ENCODE results near the gene ATXN10.

ATXN10 gene

DNA sequence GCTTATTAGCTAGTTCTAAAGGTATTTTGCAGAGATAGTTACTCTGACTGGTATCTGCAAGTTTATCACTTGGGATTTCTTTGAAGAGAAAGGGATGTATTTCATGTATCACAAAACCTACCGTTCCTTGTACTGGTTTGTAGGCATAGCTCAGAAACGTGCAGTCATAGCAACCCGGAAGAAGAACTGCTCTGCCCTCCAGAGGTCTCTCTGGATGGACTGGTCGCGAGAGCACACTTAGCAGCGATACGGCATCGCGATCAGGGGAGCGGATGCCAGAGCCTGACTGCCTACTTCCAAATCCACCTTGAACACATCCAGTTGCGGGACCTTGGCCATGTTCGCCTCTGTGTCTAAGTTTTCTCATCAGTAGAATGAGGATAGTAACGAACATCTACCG is 162.0 kb downstream of the ATXN10 start:
- no peak for DNase-seq

DNA sequence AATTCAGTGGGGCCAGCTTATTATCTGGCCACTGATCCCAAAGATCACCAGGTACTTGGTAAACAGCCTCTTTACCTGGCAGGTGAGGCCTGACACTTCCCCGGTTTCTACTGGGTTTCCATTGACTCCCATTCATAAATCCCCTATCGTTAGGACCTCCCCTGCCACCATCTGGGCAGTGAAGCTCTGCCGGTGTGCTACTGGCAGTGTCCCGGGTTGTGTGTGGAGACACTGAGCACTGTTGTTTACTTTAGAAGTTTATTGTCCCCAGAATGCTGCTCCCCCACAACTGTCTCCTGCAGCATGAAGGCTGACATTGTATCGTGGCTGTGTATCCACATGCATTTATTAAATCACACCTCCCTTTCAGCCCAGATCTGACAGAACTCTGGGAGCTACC is 162.6 kb downstream of the ATXN10 start:
- DNase-seq = no peak

DNA sequence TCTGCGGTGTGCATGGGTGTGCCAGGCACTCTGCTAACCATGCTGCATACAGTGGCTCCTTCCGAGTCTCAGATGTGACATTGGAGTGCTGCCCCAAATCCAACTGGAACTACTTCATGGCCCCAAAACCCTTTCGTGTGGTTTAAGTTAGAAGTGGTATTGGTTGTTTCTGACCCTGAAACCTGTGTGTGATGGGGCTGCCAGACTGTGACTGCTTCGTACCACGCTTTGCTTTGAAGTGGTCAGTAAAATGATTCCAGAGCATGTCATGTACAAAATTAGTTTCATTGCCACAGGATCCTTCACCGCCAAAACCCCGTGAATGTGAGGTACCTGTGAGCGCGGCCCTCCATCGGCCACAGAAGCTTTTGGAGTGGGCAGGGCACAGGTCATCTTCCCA is 163.2 kb downstream of the ATXN10 start:
- DNase-seq = no peak

DNA sequence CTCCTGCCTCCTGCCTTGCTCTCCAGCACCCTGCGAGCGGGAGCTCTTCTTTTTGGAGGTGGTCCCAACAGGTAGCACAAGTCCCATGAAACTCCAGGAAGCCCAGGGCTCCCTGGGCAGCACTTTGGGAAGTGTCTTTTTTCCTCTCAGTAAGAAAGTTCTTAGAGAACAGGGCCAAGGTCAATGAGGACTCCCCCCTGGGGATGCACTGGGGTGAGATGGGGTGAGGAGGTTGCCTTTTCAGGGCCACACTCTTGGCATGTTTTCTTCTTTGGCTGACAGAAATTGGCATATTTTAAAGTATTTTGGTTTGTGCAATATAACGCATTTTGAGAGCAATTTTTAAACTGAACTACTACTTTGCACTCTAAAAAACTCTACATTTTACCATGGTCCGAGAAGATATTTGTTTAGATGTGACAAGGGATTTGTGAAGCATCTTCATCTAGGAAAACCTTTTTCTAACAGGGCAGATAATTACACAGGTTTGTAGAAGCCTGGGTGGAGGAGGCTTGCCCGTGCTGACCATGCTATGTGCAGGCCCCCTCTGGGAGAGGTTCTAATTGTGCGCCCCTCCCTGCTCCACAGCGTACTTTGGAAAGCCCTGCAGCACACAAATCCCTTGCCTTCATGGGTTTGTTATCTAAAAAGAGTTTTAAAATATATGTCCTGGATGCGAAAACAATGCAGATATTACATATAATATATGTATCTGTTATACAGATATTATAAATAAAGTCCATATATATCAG is 165.0 kb downstream of the ATXN10 start:
- DNase-seq = no peak

DNA sequence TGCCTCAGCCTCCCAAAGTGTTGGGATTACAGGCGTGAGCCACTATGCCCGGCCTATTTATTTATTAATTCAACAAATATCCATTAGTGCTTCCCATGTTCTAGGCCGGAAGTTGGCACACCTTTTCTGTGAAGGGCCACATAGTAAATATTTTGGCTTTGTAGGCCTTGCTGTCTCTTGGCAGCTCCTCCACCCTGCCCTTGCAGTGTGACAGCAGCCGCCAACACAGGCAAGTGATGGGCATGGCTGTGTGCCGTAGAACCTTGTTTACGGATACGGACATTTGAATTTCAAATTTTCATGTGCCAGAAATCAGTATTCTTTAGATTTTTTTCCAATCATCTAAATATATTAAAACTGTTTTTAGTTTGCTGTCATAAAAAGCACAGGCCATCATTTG is 165.9 kb downstream of the ATXN10 start:
- no peak for DNase-seq

DNA sequence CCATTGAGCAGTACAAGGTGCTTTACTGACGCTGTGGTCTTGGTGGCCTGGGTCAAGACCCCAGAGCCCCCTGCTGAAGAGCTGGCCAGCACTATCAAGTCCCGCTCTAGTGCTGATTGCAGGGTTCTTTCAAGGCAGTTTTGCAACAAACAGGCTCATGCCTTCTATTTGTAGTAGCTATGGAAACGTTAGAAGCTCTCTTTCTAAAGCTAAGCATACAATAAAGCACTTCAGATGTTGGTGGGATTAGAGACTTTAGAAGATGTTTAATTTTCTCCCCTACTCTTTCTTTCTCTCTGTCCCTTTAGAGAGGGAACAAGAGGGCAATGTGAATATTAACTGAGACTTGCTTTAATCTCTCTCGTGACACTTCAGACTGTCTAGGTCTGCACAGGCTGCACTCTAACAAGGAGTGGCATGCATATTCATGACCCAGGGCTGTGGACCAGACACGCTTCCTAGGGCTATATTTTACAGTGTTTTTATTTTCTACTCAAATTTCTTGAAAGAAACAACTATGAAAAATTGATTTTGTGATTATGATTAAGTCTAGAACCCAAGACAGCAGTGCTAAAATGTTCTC is 166.8 kb downstream of the ATXN10 start:
- DNase-seq = no peak

DNA sequence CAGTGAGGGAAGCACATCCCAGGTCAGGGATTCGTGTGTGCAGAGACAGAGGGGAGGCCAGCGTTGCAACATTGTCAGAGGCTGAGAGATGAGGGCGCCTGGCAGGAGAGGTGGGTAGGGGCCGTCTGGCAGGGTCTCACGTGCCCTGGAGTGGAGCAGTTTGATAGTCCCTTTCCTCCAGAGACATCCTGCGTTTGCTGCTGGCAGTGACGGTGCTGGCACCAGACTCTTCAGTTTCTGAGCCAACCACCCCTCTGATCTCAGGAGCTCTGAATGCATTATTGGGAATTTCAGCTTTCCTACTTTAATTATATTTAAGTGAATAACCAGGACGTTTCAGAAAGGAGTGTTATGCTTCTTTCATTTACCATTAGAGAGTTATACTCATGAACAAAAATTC is 168.8 kb downstream of the ATXN10 start:
- DNase-seq = no peak

DNA sequence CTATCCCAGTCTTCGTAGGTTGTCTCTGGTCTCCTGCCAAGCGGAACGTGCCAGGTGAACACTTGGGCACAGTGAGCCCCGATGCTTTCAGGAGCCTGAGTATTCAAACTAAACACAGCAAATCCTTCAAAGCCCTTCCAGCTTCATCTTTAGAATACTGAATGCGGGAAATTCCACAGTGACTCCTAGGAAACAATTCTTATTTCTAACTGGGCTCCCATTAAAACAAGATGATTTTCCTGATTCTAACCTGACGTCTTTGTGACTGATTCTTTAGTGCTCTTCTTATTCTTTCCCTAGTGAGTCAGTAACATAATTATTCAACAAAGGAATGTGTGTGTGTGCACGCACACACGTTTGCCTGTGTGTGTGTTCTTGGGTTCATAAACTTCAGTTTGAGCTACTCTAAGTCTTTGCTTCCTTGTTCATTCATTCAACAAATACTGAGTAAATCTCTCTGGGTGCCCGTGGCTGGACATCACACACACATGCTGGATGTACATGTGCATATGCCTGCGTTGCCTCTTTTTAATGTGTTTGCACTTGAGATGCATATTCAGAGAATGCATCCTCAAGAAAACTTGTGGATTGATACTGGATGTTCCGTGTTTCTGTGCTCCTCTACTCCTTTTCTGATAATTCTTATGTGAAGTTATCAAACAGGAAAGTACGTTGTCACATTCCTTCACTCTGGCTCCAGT is 170.8 kb downstream of the ATXN10 start:
- no peak for DNase-seq

DNA sequence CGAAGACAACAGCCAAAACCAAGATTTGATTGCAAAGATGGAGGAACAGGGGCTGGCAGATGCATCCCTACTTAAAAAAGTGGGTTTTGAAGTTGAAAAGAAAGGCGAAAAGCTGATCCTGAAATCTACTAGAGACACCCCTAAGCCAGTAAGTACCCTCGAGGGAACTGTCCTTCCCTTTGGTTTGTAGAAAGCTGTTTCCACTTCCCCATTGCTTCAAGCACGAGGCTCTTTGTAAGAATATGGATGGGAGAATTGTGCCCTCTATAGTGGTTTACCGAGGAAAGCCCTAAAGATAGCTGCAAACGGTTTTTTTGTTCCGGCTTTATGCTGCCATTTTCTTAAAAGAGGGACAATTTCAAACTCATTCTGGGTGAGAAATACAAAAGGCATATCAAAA is 171.4 kb downstream of the ATXN10 start:
- no peak for DNase-seq

DNA sequence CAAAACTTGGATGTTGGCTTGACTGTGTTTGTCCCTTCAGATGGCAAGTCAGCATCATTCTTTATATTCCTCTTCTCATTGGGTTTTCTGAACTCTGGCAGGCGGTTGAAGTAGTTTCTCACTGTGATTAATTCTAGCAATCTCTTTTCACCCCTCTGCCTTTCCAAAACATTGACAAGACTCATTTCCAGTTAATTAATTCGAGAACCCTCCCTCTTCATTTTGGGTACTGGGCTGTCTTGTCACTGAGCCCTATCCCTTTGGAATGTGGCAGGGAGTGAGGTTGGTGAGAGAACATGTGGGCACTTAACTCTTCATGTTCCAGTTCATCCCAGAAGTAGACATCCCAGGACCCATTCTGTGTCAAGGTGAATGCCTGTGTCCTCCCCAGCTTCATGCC is 172.4 kb downstream of the ATXN10 start:
- DNase-seq = no peak

DNA sequence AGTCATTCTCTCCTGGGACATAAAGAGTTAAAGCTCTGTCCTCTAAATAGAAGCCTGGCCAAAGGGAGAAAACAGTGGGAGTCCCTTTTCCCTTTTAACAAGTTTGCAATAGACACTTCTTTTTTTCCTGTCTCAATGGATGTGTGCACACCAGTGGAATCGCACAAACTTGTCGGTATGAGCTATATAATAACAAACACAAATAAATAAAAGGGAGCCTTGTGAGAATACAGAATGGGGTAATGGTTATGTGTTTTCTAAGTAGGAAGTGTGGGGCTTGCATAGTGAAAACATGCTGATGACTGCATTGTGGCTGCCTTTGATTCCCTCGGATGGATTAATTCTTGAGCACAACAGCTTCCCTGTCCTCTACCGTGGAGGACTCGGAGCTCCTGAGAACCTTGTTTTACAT is 173.4 kb downstream of the ATXN10 start:
- no peak for DNase-seq

DNA sequence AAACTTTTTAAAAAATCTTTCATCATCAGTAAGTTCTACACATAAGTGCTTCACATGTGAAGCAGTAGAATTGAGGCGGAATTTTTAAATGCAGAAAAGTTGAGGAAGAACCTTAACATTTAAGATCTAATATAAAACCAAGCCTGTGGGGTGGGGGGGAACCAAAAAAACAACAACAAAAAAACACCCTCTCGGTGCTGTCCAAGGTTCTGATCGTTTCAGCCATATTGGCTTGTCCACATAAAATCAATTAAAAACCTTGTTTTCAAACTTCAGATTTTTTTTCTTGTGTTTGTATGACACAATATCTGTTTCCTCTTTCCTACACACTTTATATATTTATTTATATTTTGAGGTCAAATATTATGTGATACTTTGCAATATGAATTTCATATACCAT is 175.3 kb downstream of the ATXN10 start:
- DNase-seq = no peak

DNA sequence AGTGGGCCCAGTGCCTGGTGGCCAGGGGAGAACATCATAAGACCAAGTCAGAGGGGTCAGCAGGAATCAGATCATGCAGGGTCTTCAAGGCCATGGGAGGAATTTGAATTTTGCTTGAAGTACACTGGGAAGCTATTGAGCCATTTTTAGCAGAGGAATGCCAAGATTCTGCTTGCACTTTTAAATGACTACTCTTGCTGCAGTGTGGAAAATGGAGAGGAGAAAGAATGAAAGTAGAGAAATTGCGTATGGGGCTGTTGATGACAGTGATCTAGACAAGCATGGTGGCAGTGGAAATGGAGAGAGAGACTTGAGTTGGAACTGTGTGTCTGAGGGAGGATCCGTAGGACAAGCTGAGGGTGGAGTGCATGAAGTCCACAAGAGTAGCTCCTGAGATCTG is 177.3 kb downstream of the ATXN10 start:
- DNase-seq = no peak

DNA sequence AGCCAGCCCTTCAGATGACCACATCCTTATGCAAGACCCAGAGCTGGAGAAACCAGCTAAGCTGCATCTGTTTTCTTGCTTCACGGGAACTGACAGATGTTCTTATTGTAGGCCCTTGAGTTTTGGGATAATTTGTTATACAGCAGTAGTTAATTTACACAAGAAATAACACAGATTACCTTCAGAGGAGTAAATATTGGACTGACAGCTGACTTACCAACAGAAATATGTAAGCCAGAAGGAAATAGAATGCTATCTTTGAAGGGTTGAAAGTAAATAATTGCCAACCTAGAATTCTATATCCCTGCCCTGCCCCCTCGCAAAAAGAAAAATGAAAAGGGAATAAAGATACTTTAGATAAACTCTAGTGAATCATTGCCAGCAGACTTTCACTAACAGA is 181.2 kb downstream of the ATXN10 start:
- no peak for DNase-seq

DNA sequence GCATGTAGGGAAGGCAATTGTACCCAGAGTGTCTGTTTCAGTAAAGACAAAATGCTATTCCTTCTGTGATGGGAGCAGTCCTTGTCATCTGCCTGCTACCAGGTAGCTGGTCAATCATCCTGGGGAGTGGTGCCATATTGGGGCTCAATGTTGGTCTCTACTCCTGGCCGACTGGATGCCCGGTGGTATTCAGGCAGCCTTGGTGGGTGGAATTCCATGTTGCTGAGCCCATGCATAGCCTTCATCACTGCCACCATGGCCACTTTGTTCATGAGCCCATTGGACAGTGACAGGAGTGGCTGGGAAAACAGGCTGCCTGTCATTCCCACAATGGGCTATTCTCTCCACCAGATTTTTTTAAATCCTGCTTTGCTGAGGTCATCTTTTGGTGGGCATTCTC is 184.3 kb downstream of the ATXN10 start:
- DNase-seq = no peak

DNA sequence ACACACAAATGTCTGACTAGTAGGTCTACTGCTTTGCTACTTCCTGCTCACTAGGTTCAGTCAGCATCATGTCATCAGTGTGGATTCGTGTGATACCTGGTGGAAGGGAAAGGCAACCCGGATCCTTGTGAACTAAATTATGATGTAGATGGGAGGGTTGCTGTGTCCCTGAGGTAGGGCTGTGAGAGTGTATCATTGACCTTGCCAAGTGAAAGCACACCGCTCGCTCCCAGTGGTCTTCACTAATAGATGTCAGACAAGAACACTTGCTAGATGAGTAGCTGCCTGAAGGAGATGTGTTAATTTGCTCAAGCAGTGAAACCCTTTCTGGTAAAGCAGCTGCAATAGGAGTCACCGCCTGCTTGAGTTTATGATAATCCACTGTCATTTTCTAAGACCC is 185.9 kb downstream of the ATXN10 start:
- DNase-seq = no peak

DNA sequence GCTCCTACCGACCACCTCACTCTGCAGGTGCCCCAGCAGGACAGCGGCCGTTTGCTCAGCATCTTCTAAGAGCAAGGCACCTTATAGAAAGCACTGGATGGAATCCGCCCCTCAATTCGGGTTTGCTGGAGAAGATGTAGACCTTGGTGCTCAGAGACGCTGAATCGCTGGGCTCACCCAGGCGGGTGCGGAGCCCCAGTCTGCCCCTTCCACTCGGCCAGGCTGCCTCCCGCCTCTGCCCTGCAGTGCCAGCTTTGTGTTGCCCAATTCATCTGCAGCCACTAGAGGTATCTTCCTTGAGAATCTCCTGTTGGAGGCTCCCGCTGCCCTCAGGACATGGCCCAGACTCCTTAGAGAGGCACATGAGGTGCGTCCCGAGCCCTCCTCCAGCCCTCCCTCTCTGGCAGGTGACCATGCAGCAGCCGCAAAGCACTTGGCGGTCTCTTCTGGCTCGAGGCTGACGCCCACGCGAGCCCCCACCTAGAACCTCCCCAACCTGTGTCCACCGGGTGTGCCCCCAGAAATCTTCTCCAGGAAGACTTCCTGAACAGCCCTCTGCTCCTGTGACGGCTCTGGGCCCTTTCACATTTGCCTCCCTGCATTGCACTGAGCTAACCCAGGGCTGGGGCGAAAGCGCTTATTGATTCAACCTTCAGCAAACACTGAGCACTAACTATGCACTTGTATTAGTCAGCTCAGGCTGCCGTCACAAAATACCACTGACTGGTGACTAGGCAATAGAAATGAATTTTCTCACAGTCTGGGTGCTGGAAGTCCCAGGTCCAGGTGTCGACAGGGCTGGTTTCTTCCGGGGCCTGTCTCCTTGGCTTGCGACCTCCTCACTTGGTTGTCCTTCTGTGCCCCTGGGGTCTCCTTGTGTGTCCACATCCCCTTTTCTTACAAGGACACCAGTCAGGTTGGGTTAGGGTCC is 187.9 kb downstream of the ATXN10 start:
- DNase-seq = no peak

DNA sequence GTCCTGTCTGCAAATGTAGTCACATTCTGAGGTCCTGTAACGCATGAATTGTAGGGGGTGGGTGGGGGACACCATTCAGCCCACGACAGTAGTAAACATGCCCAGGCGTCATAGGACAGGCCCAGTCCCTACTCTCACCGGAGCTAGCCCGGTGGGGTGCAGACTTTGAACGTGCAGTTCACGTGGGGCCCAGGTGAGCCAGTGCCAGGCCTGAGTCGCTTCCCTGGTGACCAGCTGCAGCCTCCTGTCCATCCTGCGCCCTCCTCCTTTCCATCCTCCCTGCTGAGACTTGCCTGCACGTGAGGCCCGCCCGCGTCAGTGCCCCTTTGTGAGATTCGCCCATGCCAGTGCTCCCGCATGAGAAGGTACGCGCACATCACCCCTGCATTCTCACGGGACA is 188.6 kb downstream of the ATXN10 start:
- no peak for DNase-seq

DNA sequence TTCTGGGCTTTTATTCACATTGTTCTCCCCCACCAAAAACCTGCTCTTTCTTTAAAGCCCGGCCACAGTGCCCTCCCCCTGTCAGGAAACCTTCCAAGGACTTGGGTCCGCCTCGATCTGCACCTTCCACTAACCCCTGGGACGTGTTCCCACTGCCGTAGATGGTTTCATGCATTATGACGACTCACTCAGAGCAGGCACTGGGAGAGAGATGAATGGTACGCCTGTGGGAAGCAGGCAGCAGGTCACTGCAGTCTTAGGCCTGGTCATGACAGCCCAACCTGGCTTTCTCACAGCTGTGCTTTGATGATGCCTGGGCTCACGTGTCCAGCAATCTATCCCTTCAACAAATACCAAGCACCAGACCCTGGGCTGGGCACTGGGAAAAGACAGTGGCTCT is 189.6 kb downstream of the ATXN10 start:
- DNase-seq = no peak

DNA sequence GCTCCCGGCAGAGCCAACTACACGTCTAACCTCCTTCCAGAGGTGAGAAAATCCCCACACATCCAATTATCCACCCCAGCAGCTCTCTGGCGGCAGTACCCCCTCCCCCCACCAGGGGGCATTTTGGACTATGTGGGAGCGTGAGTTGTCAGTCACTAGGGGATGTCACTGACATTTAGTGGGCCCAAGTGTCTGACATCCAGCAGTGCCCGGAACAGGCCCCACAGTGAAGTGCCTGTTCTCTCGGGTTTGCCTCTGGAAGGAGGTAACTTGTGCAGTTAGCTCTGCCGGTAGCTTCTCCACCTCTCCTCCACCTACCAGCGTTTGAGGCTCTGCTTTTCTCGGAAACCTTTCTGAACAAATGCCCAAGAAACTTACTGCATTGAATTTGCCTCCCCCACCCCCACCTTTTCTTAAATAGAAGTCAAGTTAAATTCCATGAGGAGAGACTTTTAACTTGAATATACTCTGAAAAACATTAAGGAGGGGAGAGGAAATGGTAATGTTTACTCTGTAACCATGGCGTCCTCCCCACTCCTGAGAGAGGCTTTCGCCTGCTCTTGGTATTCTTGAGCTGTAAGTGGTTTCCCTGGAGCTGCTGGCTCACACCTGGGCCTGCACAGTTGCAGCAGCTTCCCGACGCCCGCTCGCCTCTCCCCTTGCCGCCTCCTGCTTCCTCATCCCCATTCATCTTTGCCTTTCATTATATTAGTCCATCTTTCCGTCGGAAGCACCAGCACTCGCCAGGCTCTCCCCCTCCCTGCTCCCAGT is 192.5 kb downstream of the ATXN10 start:
- no peak for DNase-seq

DNA sequence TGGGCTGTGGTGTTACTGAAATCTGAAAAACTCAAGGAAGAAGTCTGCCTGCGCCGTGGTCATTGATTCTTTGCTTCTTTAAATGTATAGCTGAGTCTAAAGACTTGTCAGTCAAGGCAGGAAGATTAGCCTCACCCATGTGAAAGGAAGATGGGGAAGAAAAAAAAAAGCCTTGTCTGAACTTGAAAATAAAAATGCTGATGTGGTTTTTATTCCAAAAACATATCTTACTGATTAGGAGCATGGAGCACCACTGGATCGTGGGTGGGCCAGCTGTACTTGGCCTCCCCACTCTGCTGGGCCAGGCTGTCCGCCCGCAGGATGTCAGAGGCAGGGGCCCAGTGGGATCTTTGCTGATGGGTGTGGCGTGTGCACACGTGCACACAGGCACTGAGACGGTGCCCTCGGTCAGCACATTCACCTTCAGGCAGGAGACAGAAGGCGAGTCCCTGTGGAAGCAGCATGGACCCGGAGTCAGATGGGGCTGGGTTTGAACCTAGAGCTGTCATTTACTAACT is 193.4 kb downstream of the ATXN10 start:
- no peak for DNase-seq

DNA sequence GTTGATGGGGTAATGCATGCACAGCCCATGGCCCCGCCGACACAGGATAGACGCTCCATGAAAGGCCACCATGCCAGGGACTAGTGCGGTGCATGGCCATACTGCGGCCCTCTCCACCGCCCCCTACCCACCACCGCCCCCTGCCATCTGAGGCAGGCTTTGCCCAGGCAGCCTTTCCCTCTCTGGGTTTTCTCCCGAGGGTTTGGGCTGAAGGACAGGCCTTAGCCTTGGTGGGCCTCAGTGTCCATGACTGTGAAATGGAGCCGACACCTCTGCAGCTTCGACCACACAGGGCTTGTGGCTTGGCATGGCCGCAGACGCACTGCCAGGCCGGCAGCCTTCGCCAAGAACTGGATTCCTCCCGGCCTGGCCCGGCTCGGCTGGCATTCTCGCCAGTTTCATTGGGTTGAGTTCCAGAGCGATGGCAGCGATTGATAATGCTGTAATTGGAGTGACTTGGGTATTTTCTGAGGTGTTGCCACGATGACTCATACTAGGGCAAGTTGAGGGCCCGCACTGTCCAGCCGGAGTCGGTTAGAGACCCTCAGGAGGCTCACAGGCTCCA is 194.0 kb downstream of the ATXN10 start:
- no peak for DNase-seq
